ENCODE measurements around the gene CATSPERZ.

Gene CATSPERZ

DNA sequence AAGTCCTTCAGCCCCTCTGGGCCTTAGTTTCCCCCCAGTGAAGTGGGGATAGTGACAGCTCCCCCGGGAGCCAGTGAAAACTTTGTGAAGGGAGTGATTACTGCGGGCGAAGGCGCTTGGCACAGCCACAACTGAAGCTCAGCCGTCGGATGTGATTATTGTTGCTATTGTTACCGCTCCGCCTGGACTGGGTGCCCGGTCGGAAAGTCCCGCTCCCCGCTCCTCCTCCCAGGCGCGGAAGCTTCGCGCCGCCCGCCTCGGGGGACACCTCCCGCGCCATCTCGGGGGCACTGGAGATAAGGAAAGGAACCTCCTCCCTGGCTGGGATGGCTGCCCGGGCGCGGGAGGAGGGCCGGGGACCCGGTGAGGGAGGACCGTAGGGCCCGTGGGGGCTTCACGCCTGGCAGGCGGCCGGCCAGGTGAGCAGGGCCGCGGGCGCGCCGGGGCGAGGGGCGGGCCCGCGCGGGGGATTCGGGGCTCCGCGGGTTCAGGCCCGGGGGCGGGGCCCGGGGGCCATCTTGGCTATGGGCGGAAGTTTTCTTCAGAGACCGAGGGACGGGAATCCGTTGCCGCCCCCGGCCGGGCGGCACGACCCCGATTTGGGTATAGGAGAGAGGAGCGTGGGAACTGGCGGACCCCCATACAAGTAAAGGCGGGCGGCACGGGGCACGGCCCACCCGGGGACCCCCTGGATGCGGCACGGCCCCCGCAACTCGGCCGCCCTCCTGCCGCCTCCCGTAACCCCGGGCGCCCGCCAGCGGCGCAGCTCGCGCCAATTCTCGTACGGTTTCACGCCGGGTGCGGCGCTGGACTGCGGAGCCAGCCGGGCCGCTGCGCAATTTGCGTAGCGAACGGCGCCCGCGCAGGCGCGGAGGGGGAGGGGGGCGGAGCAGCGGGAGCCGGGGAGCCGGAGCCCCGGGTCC, 14.9 kb upstream of the CATSPERZ start, which contains the start of gene GPR137:
Gene GPR137 (plus strand): TSS at position 887 of the 923 bp plus-strand sequence. CDS start 677 bp downstream, outside the sequence.
- DNase-seq (ENCODE audit: low spot score): peak; percentile 76

DNA sequence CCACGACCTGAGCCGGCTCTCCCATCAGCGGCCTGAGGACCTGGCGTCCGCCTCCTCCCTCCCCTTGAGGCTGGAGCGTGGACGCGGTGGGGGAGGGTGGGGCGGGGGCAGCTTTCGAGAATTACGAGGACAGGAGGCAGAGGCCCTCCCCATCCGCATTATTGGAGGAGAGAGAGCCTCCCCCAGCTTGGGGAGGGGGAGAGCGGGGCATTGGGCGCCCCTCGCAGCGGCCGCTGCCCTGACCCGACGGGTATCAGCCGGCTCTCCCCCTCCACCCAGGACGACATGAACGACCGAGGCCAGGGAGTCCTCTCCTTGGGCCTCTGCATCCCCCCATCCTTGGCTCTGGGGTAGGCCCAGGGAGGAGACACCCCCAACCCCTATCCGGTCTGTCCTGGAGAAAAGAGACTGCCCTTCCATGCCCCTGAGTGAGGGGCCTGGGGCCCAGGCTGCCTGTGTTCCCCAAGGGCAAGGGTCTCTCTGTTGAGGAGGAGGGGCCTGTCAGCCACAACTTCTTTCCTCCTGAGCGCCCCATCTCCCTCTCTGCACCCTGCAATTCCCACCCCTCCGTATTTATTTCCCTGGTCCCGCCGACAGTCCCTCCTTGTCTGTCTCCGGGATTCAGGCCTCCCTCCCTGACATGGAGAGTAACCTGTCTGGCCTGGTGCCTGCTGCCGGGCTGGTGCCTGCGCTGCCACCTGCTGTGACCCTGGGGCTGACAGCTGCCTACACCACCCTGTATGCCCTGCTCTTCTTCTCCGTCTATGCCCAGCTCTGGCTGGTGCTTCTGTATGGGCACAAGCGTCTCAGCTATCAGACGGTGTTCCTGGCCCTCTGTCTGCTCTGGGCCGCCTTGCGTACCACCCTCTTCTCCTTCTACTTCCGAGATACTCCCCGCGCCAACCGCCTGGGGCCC, 14.0 kb upstream of the CATSPERZ start:
- no peak for DNase-seq (ENCODE audit: low spot score)

DNA sequence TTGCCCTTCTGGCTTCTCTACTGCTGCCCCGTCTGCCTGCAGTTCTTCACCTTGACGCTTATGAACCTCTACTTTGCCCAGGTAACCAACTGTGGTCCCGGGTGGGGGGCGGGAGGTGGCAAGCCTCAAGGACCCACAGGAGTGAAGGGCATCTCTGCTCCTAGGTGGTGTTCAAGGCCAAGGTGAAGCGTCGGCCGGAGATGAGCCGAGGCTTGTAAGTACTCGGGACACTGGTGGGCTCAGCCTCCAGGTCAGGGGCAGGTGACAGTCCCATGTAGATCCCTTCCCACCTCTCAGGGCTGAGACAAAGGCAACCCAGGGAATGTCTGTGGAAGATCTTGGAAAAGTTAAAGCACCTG, 13.4 kb upstream of the CATSPERZ start:
- no peak for DNase-seq (ENCODE audit: low spot score)

- DNase-seq (ENCODE audit: low spot score): no peak
Measured at GRCh38 chr11:64287676-64288352, 12.3 kb upstream of the CATSPERZ start.

- DNase-seq (ENCODE audit: low spot score): no peak
Measured at GRCh38 chr11:64288353-64288750, 11.8 kb upstream of the CATSPERZ start.

DNA sequence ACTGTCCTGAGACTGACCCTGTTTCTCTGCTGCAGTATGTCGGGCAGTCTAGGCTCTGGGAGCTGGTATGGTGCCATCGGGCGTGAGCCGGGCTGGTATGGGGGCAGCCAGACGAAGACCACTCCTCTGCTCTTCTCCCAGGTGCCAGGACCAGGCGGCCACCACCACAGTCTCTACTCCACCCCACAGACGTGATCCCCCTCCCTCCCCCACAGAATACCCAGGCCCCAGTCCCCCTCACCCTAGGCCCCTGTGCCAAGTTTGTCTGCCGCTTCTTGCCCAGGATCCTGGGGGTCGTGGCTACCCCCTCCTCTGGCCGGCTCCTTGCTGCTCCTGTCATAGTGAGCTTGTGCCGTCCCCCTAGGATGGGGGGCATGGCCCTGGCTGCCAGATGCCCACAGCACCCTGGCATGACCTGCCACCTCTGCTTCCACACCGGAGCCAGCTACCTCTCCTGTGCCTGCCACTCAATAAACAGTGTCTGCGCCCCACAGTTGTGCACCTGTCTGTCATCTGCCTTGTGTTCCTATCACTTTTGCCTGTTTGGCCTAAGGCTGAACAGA, 11.1 kb upstream of the CATSPERZ start:
- DNase-seq (ENCODE audit: low spot score): no peak

- DNase-seq (ENCODE audit: low spot score): no peak
Measured at GRCh38 chr11:64290352-64291261, 9.6 kb upstream of the CATSPERZ start.

GRCh38 chr11:64291262-64291751, 8.9 kb upstream of the CATSPERZ start, which contains the start of gene KCNK4:
Gene KCNK4, plus strand, starts transcription at chr11:64291302. Its CDS starts 1,717 bp downstream, at chr11:64293019.
- DNase-seq (ENCODE audit: low spot score): no peak

DNA sequence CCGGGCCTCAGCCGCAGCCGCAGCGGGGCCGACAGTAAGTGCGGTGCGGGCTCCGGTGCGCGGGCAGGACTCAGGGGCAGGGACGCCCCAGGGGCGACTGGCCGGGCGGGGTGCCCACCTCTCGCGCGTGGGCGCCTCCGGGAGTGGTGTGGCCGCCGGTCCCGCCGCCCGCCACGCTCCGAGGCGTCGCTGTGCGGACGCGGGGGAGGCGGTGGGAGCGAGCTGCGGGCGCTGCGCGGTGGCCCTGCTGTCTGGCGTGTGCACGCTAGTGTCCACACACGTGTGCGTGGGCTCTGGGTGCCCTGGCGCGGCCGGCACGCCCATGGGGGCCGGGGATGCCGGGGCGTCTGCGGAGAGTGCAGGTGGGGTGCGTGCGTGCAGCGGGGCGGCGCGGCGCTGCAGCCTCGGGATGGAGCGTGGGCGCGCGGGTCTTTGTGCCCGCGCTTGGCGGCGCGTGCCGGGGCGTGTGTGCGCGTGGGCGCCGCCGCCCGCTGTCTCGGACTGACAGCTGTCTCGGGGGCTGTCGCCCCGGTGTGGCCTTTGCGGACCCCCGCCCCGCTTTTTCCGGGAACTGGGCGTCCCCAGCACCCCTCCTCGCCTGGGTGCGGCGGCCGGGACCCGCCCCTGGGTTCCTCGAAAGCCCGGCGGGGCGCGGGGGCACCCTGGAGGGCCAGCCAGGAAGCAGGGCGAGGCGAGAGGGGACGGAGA, 8.3 kb upstream of the CATSPERZ start:
- no peak for DNase-seq (ENCODE audit: low spot score)

GRCh38 chr11:64292460-64293254, 7.5 kb upstream of the CATSPERZ start:
- DNase-seq (ENCODE audit: low spot score): no peak

GRCh38 chr11:64294774-64295173, 5.4 kb upstream of the CATSPERZ start:
- DNase-seq (ENCODE audit: low spot score): no peak

DNA sequence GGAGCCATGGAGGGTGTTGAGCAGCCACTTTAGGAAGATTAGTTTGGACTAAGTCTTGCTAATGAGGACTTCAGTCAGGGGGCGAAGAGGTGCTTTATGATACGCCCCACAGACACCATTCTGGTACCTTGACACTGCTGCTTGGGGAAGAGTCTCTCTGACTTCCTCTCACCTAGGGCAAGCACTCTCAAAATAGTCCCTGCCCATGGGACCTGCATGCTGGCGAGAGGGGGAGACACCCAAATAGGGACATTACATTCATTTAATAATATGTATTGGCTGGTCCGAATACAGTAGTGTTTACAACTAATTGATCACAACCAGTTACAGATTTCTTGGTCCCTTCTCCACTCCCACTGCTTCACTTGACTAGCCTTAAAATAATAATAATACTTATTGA, 4.4 kb upstream of the CATSPERZ start:
- no peak for DNase-seq (ENCODE audit: low spot score)

- DNase-seq (ENCODE audit: low spot score): no peak
Measured at GRCh38 chr11:64296236-64296635, 3.9 kb upstream of the CATSPERZ start.

DNA sequence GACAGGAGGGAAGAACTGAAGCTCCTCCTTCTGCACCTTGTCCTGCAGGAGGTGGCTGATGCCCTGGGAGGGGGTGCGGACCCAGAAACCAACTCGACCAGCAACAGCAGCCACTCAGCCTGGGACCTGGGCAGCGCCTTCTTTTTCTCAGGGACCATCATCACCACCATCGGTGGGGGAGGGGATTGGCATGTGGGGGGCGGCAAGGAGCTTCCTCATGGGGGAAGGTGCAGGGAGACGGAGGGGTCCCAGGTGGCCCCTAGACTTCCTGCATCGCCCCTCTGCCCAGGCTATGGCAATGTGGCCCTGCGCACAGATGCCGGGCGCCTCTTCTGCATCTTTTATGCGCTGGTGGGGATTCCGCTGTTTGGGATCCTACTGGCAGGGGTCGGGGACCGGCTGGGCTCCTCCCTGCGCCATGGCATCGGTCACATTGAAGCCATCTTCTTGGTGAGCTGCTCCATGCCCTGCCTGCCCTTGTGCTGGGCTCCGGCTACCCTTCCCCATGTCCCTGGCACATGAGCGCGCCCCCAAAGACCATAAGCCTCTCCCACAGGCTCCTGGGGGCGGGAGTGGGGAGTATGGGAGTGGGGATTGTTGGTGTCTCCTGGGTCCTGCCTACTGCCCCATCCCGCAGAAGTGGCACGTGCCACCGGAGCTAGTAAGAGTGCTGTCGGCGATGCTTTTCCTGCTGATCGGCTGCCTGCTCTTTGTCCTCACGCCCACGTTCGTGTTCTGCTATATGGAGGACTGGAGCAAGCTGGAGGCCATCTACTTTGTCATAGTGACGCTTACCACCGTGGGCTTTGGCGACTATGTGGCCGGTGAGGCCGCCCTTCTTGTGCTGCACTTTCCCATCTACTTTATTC, 3.1 kb upstream of the CATSPERZ start:
- DNase-seq (ENCODE audit: low spot score): no peak

DNA sequence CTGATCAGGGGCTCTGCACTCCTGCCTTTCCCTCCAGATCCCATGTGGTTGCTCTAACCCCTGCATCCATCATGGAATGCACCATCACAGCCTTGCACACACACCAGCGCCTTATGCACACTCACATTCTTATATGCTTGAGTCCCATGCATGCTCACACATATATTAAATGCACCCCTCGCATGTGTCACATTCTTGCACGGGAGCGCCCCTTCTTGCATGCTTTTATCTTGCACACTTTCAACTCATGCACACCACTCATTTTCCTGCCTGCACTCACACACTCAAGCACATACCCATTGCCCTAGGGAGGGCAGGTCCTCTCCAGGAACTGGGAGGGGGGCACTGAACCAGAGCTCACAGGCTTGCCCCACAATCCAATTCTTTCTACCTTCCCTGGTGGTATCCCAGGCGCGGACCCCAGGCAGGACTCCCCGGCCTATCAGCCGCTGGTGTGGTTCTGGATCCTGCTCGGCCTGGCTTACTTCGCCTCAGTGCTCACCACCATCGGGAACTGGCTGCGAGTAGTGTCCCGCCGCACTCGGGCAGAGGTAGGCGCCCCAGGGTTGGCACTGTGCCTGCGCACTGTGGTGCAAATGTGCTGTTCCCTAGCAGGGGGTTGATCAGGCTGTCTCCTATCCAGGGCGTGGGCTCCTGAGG, 2.3 kb upstream of the CATSPERZ start:
- no peak for DNase-seq (ENCODE audit: low spot score)

- DNase-seq (ENCODE audit: low spot score): no peak
Measured at GRCh38 chr11:64298966-64299846, 952 bp upstream of the CATSPERZ start.

Measured in SK-N-DZ (cell line).